Loucy (cell line): ENCODE data around the gene BOC.

ENCODE experiments used
- H2AFZ ChIP-seq: fragments of 200-600 bp; sonication (generic); 2 replicates; pipeline ENCODE4 v1.6.0; 2016; ENCODE audit warnings: antibody characterized with exemption, mild to moderate bottlenecking, low read length, moderate library complexity
- H3F3A ChIP-seq: fragments of 200-600 bp; 2 replicates; pipeline ENCODE4 v1.6.0; 2016; ENCODE audit warnings: antibody characterized with exemption, low read depth, mild to moderate bottlenecking
- H3K27me3 ChIP-seq: fragments of 200-600 bp; sonication (generic); 2 replicates; pipeline ENCODE4 v1.6.1; 2014; ENCODE audit warnings: low read length, mild to moderate bottlenecking; ENCODE audit not compliant: insufficient read depth, poor library complexity, severe bottlenecking
- H3K36me3 ChIP-seq: fragments of 200-600 bp; sonication (generic); 2 replicates; pipeline ENCODE4 v1.6.1; 2016; ENCODE audit warnings: low read length; ENCODE audit not compliant: insufficient read depth
- H3K4me1 ChIP-seq: fragments of 200-600 bp; sonication (generic); 2 replicates; pipeline ENCODE4 v1.5.1; 2014; ENCODE audit warnings: low read length, mild to moderate bottlenecking; ENCODE audit not compliant: insufficient read depth, poor library complexity, severe bottlenecking
- H3K4me2 ChIP-seq: fragments of 200-600 bp; sonication (generic); 2 replicates; pipeline ENCODE4 v1.6.0; 2014; ENCODE audit warnings: antibody characterized with exemption, low read length, low read depth, mild to moderate bottlenecking; ENCODE audit not compliant: poor library complexity, severe bottlenecking
- H3K4me3 ChIP-seq: fragments of 200-600 bp; sonication (generic); 2 replicates; pipeline ENCODE4 v1.5.1; 2014; ENCODE audit warnings: low read length, mild to moderate bottlenecking, mixed read lengths; ENCODE audit not compliant: poor library complexity, severe bottlenecking
- H3K79me2 ChIP-seq: fragments of 200-600 bp; sonication (generic); 2 replicates; pipeline ENCODE4 v1.6.1; 2014; ENCODE audit warnings: low read length; ENCODE audit not compliant: insufficient read depth
- H3K9ac ChIP-seq: fragments of 200-600 bp; sonication (generic); 2 replicates; pipeline ENCODE4 v1.6.0; 2014; ENCODE audit warnings: mild to moderate bottlenecking, low read depth, low read length, moderate library complexity; ENCODE audit not compliant: poor library complexity, severe bottlenecking
- H3K9me2 ChIP-seq: fragments of 200-600 bp; sonication (generic); replicated peaks from 2 replicates; pipeline ENCODE4 v1.6.1; 2016; ENCODE audit warnings: low read depth, low read length, mixed read lengths
- H3K9me3 ChIP-seq: fragments of 200-600 bp; sonication (generic); 2 replicates; pipeline ENCODE4 v1.6.1; 2014; ENCODE audit warnings: mild to moderate bottlenecking, antibody characterized with exemption, low read length, low read depth; ENCODE audit not compliant: insufficient read depth
- H4K20me1 ChIP-seq: fragments of 200-600 bp; sonication (generic); 2 replicates; pipeline ENCODE4 v1.6.0; 2014; ENCODE audit warnings: antibody characterized with exemption, low read length, mild to moderate bottlenecking; ENCODE audit not compliant: insufficient read depth, poor library complexity, severe bottlenecking
- CTCF ChIP-seq: fragments of 200-600 bp; sonication (generic); conservative IDR thresholded peaks from 2 replicates; pipeline ENCODE4 v1.5.1; 2014; ENCODE audit warnings: mild to moderate bottlenecking, antibody characterized with exemption, low read length
- EZH2phosphoT487 ChIP-seq: fragments of 200-600 bp; IDR thresholded peaks from 2 replicates; pipeline ENCODE4 v1.6.1; 2018; ENCODE audit warnings: antibody characterized with exemption, mild to moderate bottlenecking, moderate library complexity, borderline replicate concordance

The BOC gene

GRCh38 chr3:113283306-113283705, 71.9 kb downstream of the BOC start:
- no peaks in the 10 kb centered on the region for H3K4me1 ChIP-seq
- no peaks in the 10 kb centered on the region for H4K20me1 ChIP-seq
- H3F3A ChIP-seq = no peaks in the 10 kb centered on the region
- H3K9ac ChIP-seq = no peak overlapping the region
- no peak for TF ChIP-seq EZH2phosphoT487
- no peak overlapping the region for H2AFZ ChIP-seq
- H3K79me2 ChIP-seq = no peaks in the 10 kb centered on the region
- H3K36me3 ChIP-seq = no peaks in the 10 kb centered on the region
- H3K9me3 ChIP-seq = no peaks in the 10 kb centered on the region
- no peak overlapping the region for H3K4me3 ChIP-seq
- H3K4me2 ChIP-seq = no peak overlapping the region
- H3K27me3 ChIP-seq = no peaks in the 10 kb centered on the region
- H3K9me2 ChIP-seq = no peaks in the 10 kb centered on the region

GRCh38 chr3:113284453-113285050, 73.2 kb downstream of the BOC start:
- Histone ChIP-seq H3K4me3 (no peak overlapping the region), H3K9me3 (no peaks in the 10 kb centered on the region), H3K4me1 (no peaks in the 10 kb centered on the region), H3K9ac (no peak overlapping the region), H3K4me2 (no peak overlapping the region), H2AFZ (no peak overlapping the region), H3K79me2 (no peaks in the 10 kb centered on the region), H3K36me3 (no peaks in the 10 kb centered on the region), H3K9me2 (no peaks in the 10 kb centered on the region), H4K20me1 (no peaks in the 10 kb centered on the region), H3F3A (no peaks in the 10 kb centered on the region), H3K27me3 (no peaks in the 10 kb centered on the region)
- TF ChIP-seq CTCF (no peak), EZH2phosphoT487 (no peak)

GRCh38 chr3:113285226-113285625, 73.9 kb downstream of the BOC start:
- Histone ChIP-seq H3K9me2 (no peaks in the 10 kb centered on the region), H3K27me3 (no peaks in the 10 kb centered on the region), H3K9me3 (no peaks in the 10 kb centered on the region), H4K20me1 (no peaks in the 10 kb centered on the region), H2AFZ (no peak overlapping the region), H3K79me2 (no peaks in the 10 kb centered on the region), H3K4me2 (no peak overlapping the region), H3K4me3 (no peak overlapping the region), H3F3A (no peaks in the 10 kb centered on the region), H3K9ac (no peak overlapping the region), H3K4me1 (no peaks in the 10 kb centered on the region), H3K36me3 (no peaks in the 10 kb centered on the region)
- TF ChIP-seq CTCF = no peak
- TF ChIP-seq EZH2phosphoT487 = no peak

- no peak overlapping the region for H3K4me3 ChIP-seq
- H3K79me2 ChIP-seq = no peaks in the 10 kb centered on the region
- H3K9me3 ChIP-seq = no peaks in the 10 kb centered on the region
- H3K9me2 ChIP-seq = no peaks in the 10 kb centered on the region
- H3K27me3 ChIP-seq = no peaks in the 10 kb centered on the region
- H4K20me1 ChIP-seq = no peaks in the 10 kb centered on the region
- no peaks in the 10 kb centered on the region for H3K36me3 ChIP-seq
- H3K4me2 ChIP-seq = no peak overlapping the region
- H3F3A ChIP-seq = no peaks in the 10 kb centered on the region
- no peaks in the 10 kb centered on the region for H3K4me1 ChIP-seq
- H2AFZ ChIP-seq = no peak overlapping the region
- no peak overlapping the region for H3K9ac ChIP-seq
- TF ChIP-seq EZH2phosphoT487 (no peak), CTCF (no peak)
These were observed 74.4 kb downstream of the BOC start for GRCh38 chr3:113285741-113286140.
